HCT116 (cell line): ENCODE data around the gene MTSS2. TPM values are rescaled to one million over a fixed set of nuclear protein-coding genes. Genes with fewer than 3 reads are reported as not detected.

Experiments used
- ATAC-seq: fragments of 200-7000 bp; cut with Tn5 transposase; 2 replicates; pipeline ENCODE4 v1.9.1; 2020; ENCODE audit warnings: mild to moderate bottlenecking, moderate library complexity
- BruUV-seq: library from RNA; stranded (reverse); fragments of 400-500 nt; replicated peaks from 2 replicates; lab custom pipeline; 2021; lab: Mats Ljungman, UMichigan
- CTCF ChIA-PET: fragments of 300-600 bp; sonication (Branson Sonifier 250); formaldehyde crosslinking; loops from one replicate; lab custom pipeline; 2021; ENCODE audit warnings: antibody characterized with exemption; lab: Charles Lee
- POLR2A ChIA-PET: fragments of 300-600, 350-600 bp; sonication (Branson Sonifier 250); formaldehyde crosslinking; loops from one replicate; lab custom pipeline; 2021; ENCODE audit warnings: antibody characterized with exemption; lab: Charles Lee
- RAD21 ChIA-PET, 2 experiments: fragments of 300-600 bp; sonication (Branson Sonifier 250); formaldehyde crosslinking; loops; one replicate each; lab custom pipeline; 2023; ENCODE audit warnings: low total read pairs in 2 of 2; ENCODE audit not compliant: uncharacterized antibody in 2 of 2, unreplicated experiment in 2 of 2, low non-redundant PET in 1 of 2; lab: Charles Lee
- DNase-seq: peaks from one replicate; pipeline ENCODE4 v3.0.0-alpha.2; 2010; ENCODE audit warnings: low read depth, low spot score
- H2AFZ ChIP-seq: fragments of 200-600 bp; shearing (Covaris generic), sonication (generic); 2 replicates; pipeline ENCODE4 v1.6.1; 2017; ENCODE audit warnings: low read depth, mixed run types, mixed read lengths, antibody characterized with exemption, low read length; ENCODE audit not compliant: poor library complexity, severe bottlenecking
- H3K27ac ChIP-seq: 2 replicates; pipeline ENCODE4 v1.5.1; 2012; ENCODE audit warnings: low read depth, low read length
- H3K27me3 ChIP-seq: fragments of 200-600 bp; sonication (generic); 2 replicates; pipeline ENCODE4 v1.6.1; 2016; ENCODE audit warnings: mixed run types, low read length, mixed read lengths; ENCODE audit not compliant: insufficient read depth
- H3K36me3 ChIP-seq, 2 experiments: fragments of 200-500 bp in 1 of 2; fragments of 200-600 bp in 1 of 2; sonication (Bioruptor generic) in 1 of 2; sonication (generic) in 1 of 2; 2 replicates each; pipeline versions ENCODE4 v1.5.1 to v1.6.1; 2014 to 2016; ENCODE audit warnings: low read length in 2 of 2, inconsistent platforms in 1 of 2, mixed read lengths in 1 of 2, mixed run types in 1 of 2; ENCODE audit not compliant: insufficient read depth in 2 of 2, control insufficient read depth in 1 of 2
- H3K4me1 ChIP-seq, 2 experiments: fragments of 200-600 bp in 1 of 2; sonication (generic) in 1 of 2; 2 replicates each; pipeline versions ENCODE4 v1.5.1 to v1.6.1; 2012 to 2017; ENCODE audit warnings: low read length in 2 of 2, inconsistent platforms in 1 of 2, mild to moderate bottlenecking in 1 of 2, mixed read lengths in 1 of 2, mixed run types in 1 of 2, moderate library complexity in 1 of 2; ENCODE audit not compliant: insufficient read depth in 2 of 2, control insufficient read depth in 1 of 2
- H3K4me2 ChIP-seq: fragments of 200-600 bp; sonication (generic); 2 replicates; pipeline ENCODE4 v1.6.1; 2017; ENCODE audit warnings: mixed run types, low read length, mixed read lengths
- H3K4me3 ChIP-seq, 2 experiments: fragments of 200-600 bp in 1 of 2; sonication (generic) in 1 of 2; replicated peaks in 1 of 2; 2 replicates each; pipeline ENCODE4 v1.5.1; 2011 to 2016; ENCODE audit warnings: low read length in 2 of 2, control low read depth in 1 of 2, low read depth in 1 of 2, mild to moderate bottlenecking in 1 of 2, mixed read lengths in 1 of 2, mixed run types in 1 of 2
- H3K79me2 ChIP-seq: fragments of 200-600 bp; sonication (generic); 2 replicates; pipeline ENCODE4 v1.6.1; 2017; ENCODE audit warnings: mild to moderate bottlenecking, mixed run types, low read length, moderate library complexity, mixed read lengths; ENCODE audit not compliant: insufficient read depth
- H3K9ac ChIP-seq: fragments of 200-600 bp; sonication (generic); 2 replicates; pipeline ENCODE4 v1.6.1; 2016; ENCODE audit warnings: low read length, mixed read lengths
- H3K9me2 ChIP-seq: fragments of 200-600 bp; sonication (generic), shearing (Covaris generic); 2 replicates; pipeline ENCODE4 v1.6.1; 2017; ENCODE audit warnings: mixed run types, mild to moderate bottlenecking, moderate library complexity; ENCODE audit not compliant: insufficient read depth
- H3K9me3 ChIP-seq, 2 experiments: fragments of 200-500 bp in 1 of 2; fragments of 200-600 bp in 1 of 2; sonication (Bioruptor generic) in 1 of 2; sonication (generic) in 1 of 2; 2 replicates each; pipeline ENCODE4 v1.6.1; 2014 to 2017; ENCODE audit warnings: low read length in 2 of 2, mixed read lengths in 2 of 2, inconsistent platforms in 1 of 2, low read depth in 1 of 2, mild to moderate bottlenecking in 1 of 2, mixed run types in 1 of 2, moderate library complexity in 1 of 2; ENCODE audit not compliant: control insufficient read depth in 1 of 2, insufficient read depth in 1 of 2
- H4K20me1 ChIP-seq: fragments of 200-600 bp; sonication (generic), shearing (Covaris generic); 2 replicates; pipeline ENCODE4 v1.6.1; 2017; ENCODE audit warnings: mixed run types, mild to moderate bottlenecking, moderate library complexity; ENCODE audit not compliant: insufficient read depth
- ATF3 ChIP-seq: IDR thresholded peaks from 2 replicates; pipeline ENCODE4 v1.6.1; 2012
- CBX3 ChIP-seq: IDR thresholded peaks from 2 replicates; pipeline ENCODE4 v1.6.1; 2012; ENCODE audit warnings: low read depth
- CEBPB ChIP-seq: IDR thresholded peaks from 2 replicates; pipeline ENCODE4 v1.6.1; 2012; ENCODE audit warnings: low read depth
- EGR1 ChIP-seq: IDR thresholded peaks from 2 replicates; pipeline ENCODE4 v1.6.1; 2012; ENCODE audit warnings: low read depth
- ELF1 ChIP-seq: IDR thresholded peaks from 2 replicates; pipeline ENCODE4 v1.6.1; 2012; ENCODE audit warnings: low read depth, borderline replicate concordance
- EZH2 ChIP-seq: fragments of 200-600 bp; sonication (generic); IDR thresholded peaks from 2 replicates; pipeline ENCODE4 v1.6.1; 2017; ENCODE audit warnings: antibody characterized with exemption, mixed run types
- EZH2phosphoT487 ChIP-seq: fragments of 200-600 bp; IDR thresholded peaks from 2 replicates; pipeline ENCODE4 v1.6.1; 2018; ENCODE audit warnings: antibody characterized with exemption, borderline replicate concordance
- FOSL1 ChIP-seq: IDR thresholded peaks from 2 replicates; pipeline ENCODE4 v1.6.1; 2012; ENCODE audit warnings: low read depth
- JUND ChIP-seq: IDR thresholded peaks from 2 replicates; pipeline ENCODE4 v1.6.1; 2012
- MAX ChIP-seq: IDR thresholded peaks from 2 replicates; pipeline ENCODE4 v1.6.1; 2012
- POLR2A ChIP-seq: IDR thresholded peaks from 2 replicates; pipeline ENCODE4 v1.7.0; 2011; ENCODE audit warnings: borderline replicate concordance; ENCODE audit not compliant: insufficient read depth, insufficient read length; ENCODE audit errors: extremely low read depth
- POLR2AphosphoS5 ChIP-seq: IDR thresholded peaks from 2 replicates; pipeline ENCODE4 v1.6.1; 2011; ENCODE audit warnings: mild to moderate bottlenecking, low read depth, low read length, moderate library complexity
- RAD21 ChIP-seq: IDR thresholded peaks from 2 replicates; pipeline ENCODE4 v1.6.1; 2012; ENCODE audit warnings: low read depth, mild to moderate bottlenecking
- REST ChIP-seq: IDR thresholded peaks from 2 replicates; pipeline ENCODE4 v1.6.1; 2012; ENCODE audit warnings: low read depth
- TCF7L2 ChIP-seq: IDR thresholded peaks from 2 replicates; pipeline ENCODE4 v1.7.0; 2011; ENCODE audit warnings: borderline replicate concordance, inconsistent platforms; ENCODE audit not compliant: insufficient read depth, insufficient read length; ENCODE audit errors: extremely low read depth
- YY1 ChIP-seq: IDR thresholded peaks from 2 replicates; pipeline ENCODE4 v1.6.1; 2011; ENCODE audit warnings: low read length, low read depth, moderate library complexity, mild to moderate bottlenecking; ENCODE audit not compliant: insufficient replicate concordance; ENCODE audit errors: extremely low read depth
- ZBTB33 ChIP-seq: IDR thresholded peaks from 2 replicates; pipeline ENCODE4 v1.6.1; 2011; ENCODE audit warnings: mild to moderate bottlenecking, low read length, moderate library complexity; ENCODE audit not compliant: insufficient replicate concordance; ENCODE audit errors: extremely low read depth
- ZFX ChIP-seq: fragments of 450-650 bp; IDR thresholded peaks from 2 replicates; pipeline ENCODE4 v1.6.1; 2017
- ZNF274 ChIP-seq: fragments of 200-500 bp; sonication (Bioruptor generic); IDR thresholded peaks from 2 replicates; pipeline ENCODE4 v1.6.1; 2014; ENCODE audit warnings: mild to moderate bottlenecking, low read depth, low read length, inconsistent platforms
- intact Hi-C: fragments of 100-400 bp; cut with micrococcal nuclease; formaldehyde crosslinking; loops from 2 replicates; pipeline ENCODE4 v1.10.0; 2022
- total RNA-seq: library from RNA; stranded (reverse); gene quantifications from one replicate; pipeline ENCODE4 v1.2.1, GENCODE V29; 2021; ENCODE audit not compliant: unreplicated experiment

MTSS2 gene
- total RNA-seq, 1 experiment from 2014 or later = 41.8 TPM

- TF ChIP-seq ATF3 = no peak
Measured at GRCh38 chr16:70735141-70735979, 49.5 kb upstream of the MTSS2 start (continued).

GRCh38 chr16:70734522-70735095, 48.8 kb upstream of the MTSS2 start:
- RAD21 ChIA-PET = no interaction called here
- Histone ChIP-seq H3K79me2 (no peaks in the 10 kb centered on the region), H3K27ac (no peak overlapping the region), H4K20me1 (no peaks in the 10 kb centered on the region), H3K36me3 (peaks cover 0 to 3% of the 10 kb centered on the region in 2 experiments; a peak in 1 of 4 replicates), H3K4me1 (no peaks in the 10 kb centered on the region), H2AFZ (no peak overlapping the region), H3K27me3 (no peaks in the 10 kb centered on the region), H3K4me3 (no peak overlapping the region), H3K9ac (no peak overlapping the region), H3K9me3 (no peaks in the 10 kb centered on the region), H3K4me2 (no peak overlapping the region), H3K9me2 (no peaks in the 10 kb centered on the region)
- DNase-seq (no peak), ATAC-seq (no peak)
- CTCF ChIA-PET = no interaction called here
- no TSS peak for BruUV-seq
- intact Hi-C loops = no loop called here
- POLR2A ChIA-PET = no interaction called here
- no peak for TF ChIP-seq EZH2
- no peak for TF ChIP-seq EGR1
- TF ChIP-seq ZFX = no peak
- TF ChIP-seq TCF7L2 = no peak
- TF ChIP-seq REST = no peak
- TF ChIP-seq POLR2AphosphoS5 = no peak
- TF ChIP-seq ATF3 = no peak
- TF ChIP-seq FOSL1 = no peak
- no peak for TF ChIP-seq ZNF274
- TF ChIP-seq RAD21 = no peak
- TF ChIP-seq EZH2phosphoT487 = no peak
- TF ChIP-seq CBX3 = no peak
- TF ChIP-seq ELF1 = no peak
- TF ChIP-seq POLR2A = no peak
- no peak for TF ChIP-seq MAX
- TF ChIP-seq JUND = no peak
- no peak for TF ChIP-seq YY1
- no peak for TF ChIP-seq CEBPB
- TF ChIP-seq ZBTB33 = no peak
